Stimulated activated naive CD8-positive, alpha-beta T cell treated with anti-CD3 and anti-CD28 coated beads, Interleukin-15, amount 100 ng/mL, for 72 hours (primary cell): ENCODE measurements around the gene GIN1.
A peak's percentile ranks its signal among the peaks of the same experiment; 100 is the strongest.

ENCODE experiments used
- ATAC-seq: fragments of 150-1000 bp; cut with Tn5 transposase; 2 replicates; pipeline ENCODE4 v1.10.0; 2021; ENCODE audit warnings: mild to moderate bottlenecking, moderate library complexity
- DNase-seq, 2 donors: peaks; one replicate each; pipeline ENCODE4 v3.0.0; 2021 to 2022
- H3K27ac Mint-ChIP-seq, 2 donors: one replicate each; pipeline ENCODE4 v1.8.0; 2022; ENCODE audit warnings: mild to moderate bottlenecking in 2 of 2, mixed read lengths in 2 of 2, moderate library complexity in 2 of 2
- H3K27me3 Mint-ChIP-seq: one replicate; pipeline ENCODE4 v1.8.0; 2022; ENCODE audit warnings: mixed read lengths
- H3K4me1 Mint-ChIP-seq: one replicate; pipeline ENCODE4 v1.8.0; 2022; ENCODE audit warnings: mild to moderate bottlenecking, mixed read lengths
- H3K4me3 Mint-ChIP-seq, 2 donors: one replicate each; pipeline ENCODE4 v1.8.0; 2022; ENCODE audit warnings: mild to moderate bottlenecking in 2 of 2, mixed read lengths in 2 of 2, moderate library complexity in 1 of 2
- H3K9me3 Mint-ChIP-seq, 2 donors: one replicate each; pipeline ENCODE4 v1.8.0; 2022; ENCODE audit warnings: mixed read lengths in 2 of 2

Gene GIN1

DNA sequence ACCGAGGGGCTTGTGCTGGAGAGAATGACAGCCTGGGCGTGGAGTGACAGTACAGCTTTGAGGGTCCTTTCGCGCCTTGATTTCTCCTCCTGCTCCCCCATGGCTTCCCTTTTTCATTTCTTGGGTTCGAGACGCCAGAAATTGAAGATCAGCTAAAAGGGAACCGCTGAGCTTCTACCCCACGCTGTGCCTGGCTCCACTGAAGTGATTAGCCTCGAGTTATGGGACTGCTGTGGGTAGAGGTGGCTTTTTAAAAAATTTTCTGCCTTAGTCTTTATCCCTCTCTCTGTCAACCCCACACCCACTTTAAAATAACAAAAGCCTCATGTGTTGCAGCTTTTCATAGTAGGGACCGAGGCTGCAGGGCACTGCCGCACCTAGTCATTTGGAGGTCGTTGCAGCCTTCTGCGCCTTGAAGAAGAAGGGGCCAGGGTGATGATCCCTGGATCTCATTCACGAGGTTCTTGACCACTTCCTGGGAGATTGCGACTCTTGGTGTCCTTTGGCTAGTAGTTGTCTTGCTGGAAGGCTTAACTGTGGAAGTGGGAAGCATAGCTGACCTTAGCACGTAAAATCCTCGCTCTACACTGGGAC, 766 bp upstream of the GIN1 start:
- peak in 1 of 2 donors; percentile 10 for DNase-seq
- H3K27ac Mint-ChIP-seq = peak overlapping the region; percentile 96 to 98
- ATAC-seq = no peak
- H3K4me1 Mint-ChIP-seq = peaks cover 38% of the 10 kb centered on the region
- H3K27me3 Mint-ChIP-seq = no peaks in the 10 kb centered on the region
- H3K9me3 Mint-ChIP-seq = no peaks in the 10 kb centered on the region
- peak overlapping the region; percentile 92 to 93 for H3K4me3 Mint-ChIP-seq

DNA sequence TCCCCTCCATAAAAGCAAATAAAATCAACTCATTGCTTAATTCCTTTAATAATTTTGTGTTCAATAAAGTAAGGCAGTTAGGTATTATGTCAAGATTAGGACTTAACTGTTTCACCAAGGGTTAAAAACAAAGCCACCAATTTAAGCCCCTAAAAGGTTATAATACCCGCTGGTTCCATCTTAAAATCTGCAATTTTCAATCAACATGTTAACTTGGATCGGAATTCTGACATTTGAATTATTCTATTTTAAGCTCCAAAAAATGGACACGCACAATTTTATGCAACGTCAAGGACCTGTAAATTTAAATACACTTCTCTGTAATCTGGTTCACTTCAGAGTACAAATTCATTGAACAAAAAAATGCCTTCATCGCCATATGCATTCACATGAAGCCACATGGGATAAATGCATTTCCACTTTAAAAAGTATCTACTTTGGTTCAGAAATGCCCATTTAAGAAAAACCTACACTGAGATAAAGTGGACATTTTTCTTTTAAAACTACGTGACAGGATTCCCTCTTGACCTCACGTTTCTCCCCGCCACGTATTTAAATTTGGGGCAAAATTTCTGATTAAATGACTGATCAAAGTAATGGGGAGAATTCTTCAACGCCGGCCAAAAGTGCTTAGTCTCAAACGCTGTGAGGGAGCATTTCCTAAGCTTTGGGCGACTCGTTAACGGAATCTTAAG, 721 bp downstream of the GIN1 start:
- Mint-ChIP-seq H3K9me3 (no peaks in the 10 kb centered on the region), H3K27ac (peak overlapping the region; percentile 98 to 99), H3K4me1 (peaks cover 41% of the 10 kb centered on the region), H3K27me3 (no peaks in the 10 kb centered on the region), H3K4me3 (peak overlapping the region; percentile 92 to 93)
- ATAC-seq = no peak
- no peak for DNase-seq

DNA sequence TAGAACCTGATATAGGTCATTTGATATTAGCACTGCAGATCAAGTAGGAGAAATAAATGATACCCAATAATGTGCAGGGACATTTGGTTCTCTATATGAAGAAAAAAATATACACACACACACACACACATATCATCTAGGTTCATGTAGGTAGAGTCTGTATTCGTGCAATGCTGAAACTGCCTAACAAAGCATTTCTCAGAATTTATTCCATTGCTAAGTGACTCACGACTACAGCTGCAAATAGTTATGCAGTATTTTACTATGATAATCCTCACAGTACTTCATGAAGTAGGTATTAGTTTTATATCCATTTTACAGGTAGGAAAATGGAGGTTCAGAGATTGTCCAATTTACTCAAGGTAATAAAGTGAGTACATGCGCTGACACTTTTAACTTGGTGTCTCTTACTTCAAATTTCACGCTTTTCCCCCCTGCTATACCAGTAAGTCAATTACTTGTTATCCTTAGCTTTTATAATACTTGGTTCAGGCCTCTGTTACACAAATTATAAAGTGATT, 2.4 kb downstream of the GIN1 start:
- Mint-ChIP-seq H3K27ac (peak overlapping the region in 1 of 2 donors; percentile 20), H3K4me1 (peaks cover 42% of the 10 kb centered on the region), H3K4me3 (no peak overlapping the region), H3K9me3 (no peaks in the 10 kb centered on the region), H3K27me3 (no peaks in the 10 kb centered on the region)
- no peak for ATAC-seq
- DNase-seq = no peak

DNA sequence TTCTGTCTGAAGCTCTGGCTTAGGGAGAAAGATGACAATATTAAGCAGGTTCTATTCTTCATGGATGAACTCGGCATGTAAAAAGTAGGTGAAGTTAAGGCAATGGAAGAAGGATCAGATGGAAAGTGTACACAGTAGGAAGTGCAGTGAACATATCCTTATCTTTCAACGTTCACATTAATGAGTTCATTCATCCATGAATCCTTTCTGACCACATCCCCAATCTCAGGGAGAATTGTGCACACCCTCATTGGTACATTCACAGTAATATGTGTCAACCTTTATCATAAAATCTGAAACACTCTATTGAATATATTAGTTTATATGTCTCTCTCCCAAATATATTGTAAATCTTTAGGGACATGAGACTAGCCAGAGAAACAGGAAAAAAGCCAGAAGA, 5.5 kb downstream of the GIN1 start:
- DNase-seq (no peak), ATAC-seq (no peak)
- Mint-ChIP-seq H3K9me3 (peaks cover 0 to 8% of the 10 kb centered on the region in 2 donors), H3K4me1 (peaks cover 58% of the 10 kb centered on the region), H3K27ac (no peak overlapping the region), H3K27me3 (no peaks in the 10 kb centered on the region), H3K4me3 (no peak overlapping the region)

DNA sequence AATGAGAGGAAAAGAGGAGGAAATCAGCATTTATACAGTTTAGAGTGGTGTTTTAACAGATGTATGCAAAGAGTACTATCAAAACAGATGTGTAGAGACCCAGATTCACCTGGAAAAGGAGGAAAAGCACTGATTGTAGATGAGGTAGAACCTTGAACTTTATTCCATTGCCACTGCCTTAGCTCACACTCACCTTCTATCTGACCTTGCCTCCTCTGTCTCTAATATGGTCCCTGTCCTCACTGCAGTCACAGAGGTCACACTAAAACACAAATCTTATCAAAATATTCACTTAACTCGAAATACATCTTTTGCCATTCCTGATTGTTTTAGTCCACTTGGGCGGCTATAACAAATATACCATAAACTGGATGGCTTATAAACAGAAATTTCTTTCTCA, 7.0 kb downstream of the GIN1 start:
- Mint-ChIP-seq H3K4me1 (peaks cover 57% of the 10 kb centered on the region), H3K4me3 (peak overlapping the region in 1 of 2 donors; percentile 25), H3K27me3 (no peaks in the 10 kb centered on the region), H3K9me3 (peaks cover 0 to 8% of the 10 kb centered on the region in 2 donors), H3K27ac (peak overlapping the region in 1 of 2 donors; percentile 5)
- DNase-seq (no peak), ATAC-seq (no peak)

DNA sequence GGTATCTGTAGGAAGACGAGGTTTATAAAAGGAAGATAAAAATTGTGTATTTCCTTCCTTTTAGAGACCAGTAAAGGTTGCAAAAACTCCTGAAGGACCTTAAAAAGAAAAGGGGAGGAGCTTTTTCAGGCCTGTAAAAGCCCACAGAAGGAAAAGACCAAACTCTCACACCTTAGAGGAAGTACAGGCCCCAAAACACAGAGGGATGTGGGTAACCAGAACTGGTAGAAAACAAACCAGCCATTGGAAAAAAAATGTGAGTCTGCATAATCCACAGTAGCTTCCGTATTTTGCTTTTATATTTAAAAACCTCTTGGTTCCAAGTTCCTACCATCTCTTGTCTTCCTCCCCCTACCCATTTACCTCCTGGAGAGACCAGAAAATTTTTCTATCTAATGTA, 8.5 kb downstream of the GIN1 start:
- no peaks in the 10 kb centered on the region for H3K27me3 Mint-ChIP-seq
- ATAC-seq (peak; percentile 83), DNase-seq (peak; percentile 15 to 17)
- H3K9me3 Mint-ChIP-seq = peaks cover 0 to 8% of the 10 kb centered on the region in 2 donors
- peaks cover 51% of the 10 kb centered on the region for H3K4me1 Mint-ChIP-seq
- peak overlapping the region; percentile 89 to 98 for H3K27ac Mint-ChIP-seq
- H3K4me3 Mint-ChIP-seq = peak overlapping the region; percentile 70 to 79

DNA sequence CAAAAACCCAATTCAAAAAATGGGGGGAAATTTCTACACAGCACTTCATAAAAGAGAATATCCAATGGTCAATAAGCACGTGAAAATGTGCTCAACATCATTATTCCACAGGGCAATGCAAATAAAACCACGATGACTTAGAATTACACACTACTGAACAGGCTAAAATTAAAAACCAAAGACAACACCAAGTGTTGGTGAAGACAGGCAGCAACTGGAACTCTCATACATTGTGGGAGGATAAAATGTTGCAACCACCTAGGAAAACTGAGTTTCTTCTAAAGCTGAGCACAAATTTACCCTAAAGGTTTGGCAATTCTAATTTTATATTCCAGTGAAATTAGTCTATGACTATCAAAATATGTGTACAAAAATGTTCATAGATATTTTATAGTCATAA, 9.5 kb downstream of the GIN1 start:
- ATAC-seq (no peak), DNase-seq (no peak)
- Mint-ChIP-seq H3K27ac (no peak overlapping the region), H3K27me3 (no peaks in the 10 kb centered on the region), H3K9me3 (peaks cover 0 to 8% of the 10 kb centered on the region in 2 donors), H3K4me3 (no peak overlapping the region), H3K4me1 (peaks cover 49% of the 10 kb centered on the region)

DNA sequence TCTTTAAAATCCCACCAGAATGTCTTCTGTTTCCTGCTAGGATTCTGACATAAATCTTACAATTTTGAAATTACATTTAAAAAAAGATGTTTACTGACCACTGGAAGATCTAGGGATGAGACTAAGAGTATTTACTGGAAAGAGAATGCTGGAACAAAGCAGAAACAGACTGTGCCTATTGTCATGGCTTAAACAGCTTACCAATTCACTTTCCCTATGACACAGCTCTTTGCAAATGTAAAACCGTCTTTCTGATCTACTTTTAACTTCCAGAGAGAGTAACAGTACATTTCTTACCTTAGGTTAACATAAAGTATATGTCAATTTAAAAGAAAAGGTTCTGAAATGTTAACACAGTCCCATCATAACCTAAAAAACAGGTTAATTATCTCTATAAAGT, 10.7 kb downstream of the GIN1 start:
- H3K9me3 Mint-ChIP-seq = peaks cover 0 to 8% of the 10 kb centered on the region in 2 donors
- no peak overlapping the region for H3K4me3 Mint-ChIP-seq
- H3K4me1 Mint-ChIP-seq = peaks cover 43% of the 10 kb centered on the region
- DNase-seq = no peak
- no peaks in the 10 kb centered on the region for H3K27me3 Mint-ChIP-seq
- no peak for ATAC-seq
- H3K27ac Mint-ChIP-seq = no peak overlapping the region

DNA sequence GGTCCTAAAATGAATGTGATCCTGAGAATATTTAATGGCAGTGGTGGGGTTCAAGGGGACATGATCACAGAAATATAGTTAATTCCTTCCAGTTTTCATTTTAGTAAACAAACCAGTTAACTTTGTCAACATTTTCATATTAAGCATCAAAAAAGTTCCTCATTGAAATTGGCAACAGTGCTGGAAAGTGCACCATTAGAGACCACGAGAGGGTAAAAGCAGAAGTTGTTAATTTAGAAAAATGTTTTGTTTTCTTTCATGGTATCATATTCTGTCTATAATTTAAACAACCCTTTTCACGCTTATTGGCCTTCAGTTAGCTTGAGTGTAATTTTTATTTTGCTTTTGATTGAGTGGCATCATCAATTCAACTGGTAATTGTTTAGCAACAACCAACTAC, 11.9 kb downstream of the GIN1 start:
- ATAC-seq (no peak), DNase-seq (no peak)
- Mint-ChIP-seq H3K4me3 (no peak overlapping the region), H3K9me3 (peaks cover 0 to 8% of the 10 kb centered on the region in 2 donors), H3K4me1 (peaks cover 41% of the 10 kb centered on the region), H3K27ac (no peak overlapping the region), H3K27me3 (no peaks in the 10 kb centered on the region)

DNA sequence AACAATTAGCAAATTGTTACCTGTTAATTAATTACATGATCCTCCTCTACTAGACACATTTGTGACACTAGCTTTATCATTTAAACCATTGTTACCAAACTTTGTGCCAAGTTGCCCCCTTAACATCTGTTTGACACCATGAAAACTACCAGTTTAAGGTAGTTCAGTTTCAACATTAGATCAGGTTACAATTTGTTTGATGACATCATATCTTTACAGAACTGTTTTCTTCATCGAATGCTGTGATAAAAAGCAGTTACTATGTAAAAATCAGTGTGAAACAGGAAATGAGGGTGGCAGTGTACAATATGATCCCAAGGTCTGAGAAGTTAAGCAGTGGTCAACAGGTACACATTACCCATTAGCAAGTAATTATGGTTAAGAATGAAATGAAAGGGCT, 17.7 kb downstream of the GIN1 start:
- no peak overlapping the region for H3K27ac Mint-ChIP-seq
- ATAC-seq = no peak
- H3K4me1 Mint-ChIP-seq = no peaks in the 10 kb centered on the region
- no peak overlapping the region for H3K4me3 Mint-ChIP-seq
- H3K9me3 Mint-ChIP-seq = no peaks in the 10 kb centered on the region
- H3K27me3 Mint-ChIP-seq = no peaks in the 10 kb centered on the region
- DNase-seq = no peak

DNA sequence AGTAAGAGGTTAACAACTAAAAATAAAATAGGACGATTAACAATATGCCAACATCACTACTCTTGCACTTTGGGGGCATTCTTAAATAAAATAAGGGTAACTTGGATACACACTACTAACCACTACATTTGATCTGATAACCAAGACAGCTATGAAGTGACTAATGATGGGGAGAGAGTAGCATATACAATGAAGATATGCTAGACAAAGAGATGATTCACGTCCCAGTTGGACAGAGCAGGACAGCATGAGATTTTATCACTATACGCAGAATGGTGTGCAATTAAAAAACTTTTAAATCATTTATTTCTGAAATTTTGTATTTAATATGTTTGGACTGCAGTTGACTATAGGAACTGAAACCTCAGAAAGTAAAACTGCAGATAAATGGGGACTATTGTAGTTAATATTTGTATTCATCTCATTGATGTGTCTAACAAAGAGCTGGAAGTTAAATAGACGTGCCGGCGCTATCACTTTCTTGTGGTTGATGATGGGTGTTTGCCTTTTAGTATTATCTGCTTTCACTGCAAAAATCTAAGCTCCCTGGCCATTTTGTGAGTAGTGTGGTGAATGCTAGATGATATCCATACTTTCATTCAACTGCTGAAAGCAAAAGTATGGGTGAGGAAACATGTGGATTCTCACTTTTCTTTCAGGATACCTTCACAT, 18.7 kb downstream of the GIN1 start:
- H3K4me3 Mint-ChIP-seq = no peak overlapping the region
- DNase-seq = no peak
- H3K27me3 Mint-ChIP-seq = no peaks in the 10 kb centered on the region
- no peak overlapping the region for H3K27ac Mint-ChIP-seq
- no peaks in the 10 kb centered on the region for H3K4me1 Mint-ChIP-seq
- no peaks in the 10 kb centered on the region for H3K9me3 Mint-ChIP-seq
- ATAC-seq = no peak

DNA sequence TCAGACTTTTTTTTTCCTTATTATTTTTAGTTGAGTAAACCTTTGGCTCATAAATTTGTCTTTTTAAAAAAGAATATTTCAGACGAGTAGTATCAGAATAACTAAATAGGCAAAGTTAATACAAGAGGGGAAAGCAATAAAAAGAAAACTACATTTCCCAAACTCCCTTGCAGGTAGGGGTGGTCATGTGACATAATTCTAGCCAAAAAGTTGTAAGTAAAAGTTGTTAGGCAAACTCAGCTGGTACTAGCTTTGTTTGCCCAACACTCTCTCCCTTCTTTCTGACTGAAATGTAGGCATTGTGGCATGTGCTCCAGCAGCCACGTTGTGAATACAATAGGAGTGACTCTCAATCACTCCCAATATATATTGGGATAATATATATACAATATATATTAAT, 20.9 kb downstream of the GIN1 start:
- no peak overlapping the region for H3K4me3 Mint-ChIP-seq
- H3K27ac Mint-ChIP-seq = no peak overlapping the region
- H3K9me3 Mint-ChIP-seq = no peaks in the 10 kb centered on the region
- ATAC-seq = no peak
- no peaks in the 10 kb centered on the region for H3K4me1 Mint-ChIP-seq
- H3K27me3 Mint-ChIP-seq = no peaks in the 10 kb centered on the region
- no peak for DNase-seq

DNA sequence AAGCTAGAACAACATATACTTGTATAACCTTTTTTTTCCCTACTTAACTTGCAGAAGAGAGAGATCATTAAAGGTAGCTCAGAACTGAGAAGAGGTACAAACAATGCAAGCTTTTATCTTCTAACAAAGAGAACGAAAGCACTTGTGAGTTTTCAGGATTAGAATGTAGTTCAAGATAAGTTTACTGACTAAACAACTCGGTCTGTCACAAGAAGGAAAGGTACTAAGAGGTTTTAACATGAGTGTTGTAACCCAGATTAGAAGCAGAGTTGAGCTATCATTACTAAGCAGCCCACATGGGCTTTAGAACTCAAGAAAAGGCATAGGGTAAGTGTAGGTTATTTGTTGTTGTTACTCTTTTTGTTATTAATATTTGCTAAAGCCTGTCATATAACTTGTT, 25.2 kb downstream of the GIN1 start:
- Mint-ChIP-seq H3K27ac (no peak overlapping the region), H3K4me3 (no peak overlapping the region), H3K9me3 (no peaks in the 10 kb centered on the region), H3K27me3 (no peaks in the 10 kb centered on the region), H3K4me1 (no peaks in the 10 kb centered on the region)
- no peak for ATAC-seq
- DNase-seq = no peak

DNA sequence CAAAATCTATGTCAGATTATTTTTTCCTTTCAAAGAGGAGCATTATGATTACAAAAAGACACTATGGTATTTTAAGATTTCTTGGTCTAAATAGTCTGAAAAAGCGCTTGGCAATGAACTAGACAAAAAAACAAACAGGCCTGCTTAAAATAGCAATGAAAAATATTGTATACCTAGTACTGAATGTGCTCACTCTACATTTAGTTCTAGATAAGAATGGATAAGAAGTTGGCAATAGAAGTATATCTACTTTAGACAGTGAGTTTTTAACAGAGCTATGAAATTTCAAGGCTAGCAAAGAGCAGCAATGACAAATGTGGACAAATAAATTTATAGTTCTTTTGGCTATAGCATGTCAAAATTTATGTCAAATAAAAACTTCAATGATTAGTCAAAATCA, 26.2 kb downstream of the GIN1 start:
- H3K27me3 Mint-ChIP-seq = no peaks in the 10 kb centered on the region
- ATAC-seq (no peak), DNase-seq (no peak)
- H3K27ac Mint-ChIP-seq = no peak overlapping the region
- no peaks in the 10 kb centered on the region for H3K4me1 Mint-ChIP-seq
- H3K4me3 Mint-ChIP-seq = no peak overlapping the region
- no peaks in the 10 kb centered on the region for H3K9me3 Mint-ChIP-seq

DNA sequence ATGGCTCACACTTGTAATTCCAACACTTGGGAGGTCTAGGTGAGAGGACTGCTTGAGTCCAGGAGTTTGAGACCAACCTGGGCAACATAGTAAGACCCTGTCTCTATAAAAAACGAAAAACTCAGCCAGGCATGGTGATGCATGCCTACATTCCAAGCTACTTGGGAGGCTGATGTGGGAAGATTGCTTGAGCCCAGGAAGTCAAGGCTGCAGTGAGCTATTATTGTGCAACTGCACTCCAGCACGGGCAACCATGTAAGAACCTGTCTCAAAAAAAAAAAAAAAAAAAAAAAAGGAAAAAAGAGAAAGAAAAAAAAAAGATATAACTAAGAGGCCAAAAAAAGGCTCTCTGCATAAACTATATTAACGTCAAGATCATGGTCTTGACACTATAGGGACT, 27.3 kb downstream of the GIN1 start:
- Mint-ChIP-seq H3K4me3 (no peak overlapping the region), H3K27ac (no peak overlapping the region), H3K27me3 (no peaks in the 10 kb centered on the region), H3K4me1 (no peaks in the 10 kb centered on the region), H3K9me3 (no peaks in the 10 kb centered on the region)
- no peak for DNase-seq
- no peak for ATAC-seq

DNA sequence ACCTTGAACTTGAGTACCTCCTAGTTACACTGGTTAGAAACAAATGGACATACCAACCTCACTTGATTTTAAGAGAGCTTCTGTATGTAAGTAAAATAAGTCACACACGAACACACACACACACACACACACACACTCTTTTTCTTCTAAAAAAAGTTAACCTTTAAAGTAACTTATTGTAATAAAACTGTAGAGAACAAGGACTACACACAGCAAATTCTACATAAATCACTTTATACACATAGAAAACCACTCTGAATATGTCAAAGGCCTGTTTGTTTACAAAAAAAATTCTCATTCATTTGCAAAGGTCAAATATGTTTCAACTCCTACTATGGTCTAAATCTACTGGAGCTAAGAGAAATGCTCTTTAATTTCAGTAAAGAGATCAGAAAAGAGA, 29.1 kb downstream of the GIN1 start:
- Mint-ChIP-seq H3K9me3 (peaks cover 8 to 11% of the 10 kb centered on the region in 2 donors), H3K4me3 (no peak overlapping the region), H3K27me3 (no peaks in the 10 kb centered on the region), H3K4me1 (no peaks in the 10 kb centered on the region), H3K27ac (no peak overlapping the region)
- ATAC-seq (no peak), DNase-seq (no peak)
